Trophoblast cell (in vitro differentiated cells and primary cell): ENCODE measurements around the gene LAG3.

Source experiments
- DNase-seq, 2 donors: peaks; one replicate each; pipeline ENCODE4 v3.0.0-alpha.2; 2016
- H2AFZ ChIP-seq: 2 replicates; pipeline ENCODE4 v1.6.1; 2013; ENCODE audit warnings: low read length, moderate library complexity, mild to moderate bottlenecking; ENCODE audit not compliant: insufficient read depth, poor library complexity
- H2AK5ac ChIP-seq: 2 replicates; pipeline ENCODE4 v1.6.1; 2013; ENCODE audit warnings: mild to moderate bottlenecking, low read length
- H2BK120ac ChIP-seq: 2 replicates; pipeline ENCODE4 v1.6.1; 2013; ENCODE audit warnings: low read length, mild to moderate bottlenecking, moderate library complexity; ENCODE audit not compliant: insufficient read depth, poor library complexity
- H2BK12ac ChIP-seq: 2 replicates; pipeline ENCODE4 v1.6.1; 2013; ENCODE audit warnings: mild to moderate bottlenecking, low read length, moderate library complexity
- H2BK5ac ChIP-seq: 2 replicates; pipeline ENCODE4 v1.6.1; 2013; ENCODE audit warnings: low read length, low read depth, moderate library complexity, mild to moderate bottlenecking; ENCODE audit not compliant: poor library complexity
- H3K14ac ChIP-seq: 2 replicates; pipeline ENCODE4 v1.6.1; 2013; ENCODE audit warnings: mild to moderate bottlenecking, low read length
- H3K18ac ChIP-seq: 2 replicates; pipeline ENCODE4 v1.6.1; 2013; ENCODE audit warnings: mild to moderate bottlenecking, low read length
- H3K23ac ChIP-seq: 2 replicates; pipeline ENCODE4 v1.6.1; 2013; ENCODE audit warnings: low read length
- H3K27ac ChIP-seq: 2 replicates; pipeline ENCODE4 v1.5.1; 2013; ENCODE audit warnings: low read depth, mild to moderate bottlenecking, inconsistent platforms, low read length, moderate library complexity
- H3K27me3 ChIP-seq: 2 replicates; pipeline ENCODE4 v1.6.1; 2013; ENCODE audit warnings: inconsistent platforms, mild to moderate bottlenecking, low read length, moderate library complexity; ENCODE audit not compliant: insufficient read depth
- H3K36me3 ChIP-seq, 2 experiments: 1 replicate in 1 of 2; 2 replicates in 1 of 2; pipeline ENCODE4 v1.6.1; 2013; ENCODE audit warnings: low read length in 2 of 2, mild to moderate bottlenecking in 2 of 2, moderate library complexity in 1 of 2; ENCODE audit not compliant: insufficient read depth in 2 of 2, control insufficient read depth in 1 of 2
- H3K4ac ChIP-seq: 2 replicates; pipeline ENCODE4 v1.6.1; 2013; ENCODE audit warnings: low read depth, mild to moderate bottlenecking, low read length, moderate library complexity
- H3K4me1 ChIP-seq, 2 experiments: 1 replicate in 1 of 2; 2 replicates in 1 of 2; pipeline ENCODE4 v1.6.1; 2013; ENCODE audit warnings: low read length in 2 of 2, mild to moderate bottlenecking in 2 of 2, moderate library complexity in 1 of 2; ENCODE audit not compliant: insufficient read depth in 2 of 2, control insufficient read depth in 1 of 2
- H3K4me2 ChIP-seq: 2 replicates; pipeline ENCODE4 v1.6.1; 2013; ENCODE audit warnings: inconsistent platforms, mild to moderate bottlenecking, low read length, moderate library complexity
- H3K4me3 ChIP-seq: 2 replicates; pipeline ENCODE4 v1.5.1; 2013; ENCODE audit warnings: mild to moderate bottlenecking, low read depth, low read length, inconsistent platforms
- H3K79me1 ChIP-seq: one replicate; pipeline ENCODE4 v1.6.1; 2013; ENCODE audit warnings: low read length
- H3K79me2 ChIP-seq: 2 replicates; pipeline ENCODE4 v1.6.1; 2013; ENCODE audit warnings: low read length, mild to moderate bottlenecking; ENCODE audit not compliant: control insufficient read depth, insufficient read depth, poor library complexity
- H3K9ac ChIP-seq: 2 replicates; pipeline ENCODE4 v1.6.1; 2013; ENCODE audit warnings: mild to moderate bottlenecking, low read length
- H3K9me3 ChIP-seq: 2 replicates; pipeline ENCODE4 v1.6.1; 2013; ENCODE audit warnings: low read depth, mild to moderate bottlenecking, control low read depth, inconsistent platforms, low read length; ENCODE audit not compliant: insufficient read depth
- H4K12ac ChIP-seq: 2 replicates; pipeline ENCODE4 v1.6.1; 2013; ENCODE audit warnings: low read depth, mild to moderate bottlenecking, low read length, moderate library complexity
- H4K8ac ChIP-seq: 2 replicates; pipeline ENCODE4 v1.6.1; 2013; ENCODE audit warnings: low read depth, mild to moderate bottlenecking, low read length, moderate library complexity
- H4K91ac ChIP-seq: one replicate; pipeline ENCODE4 v1.6.1; 2013; ENCODE audit warnings: low read depth, mild to moderate bottlenecking, low read length, moderate library complexity
- WGBS: extraction: QIAGEN DNeasy Blood & Tissue Kit; methylation state at CpG from one replicate; pipeline ENCODE4 v1.1.7; 2013; ENCODE audit warnings: missing lambda C conversion rate; ENCODE audit not compliant: insufficient read length, insufficient coverage; ENCODE audit errors: extremely low coverage; 5-methylcytosine and 5-hydroxymethylcytosine counted together

Gene LAG3

GRCh38 chr12:6782119-6782518 lies 9.8 kb downstream of the LAG3 start:
- H2AK5ac ChIP-seq, result no peak overlapping the region
- H3K27me3 ChIP-seq, result peaks cover 3% of the 10 kb centered on the region
- H3K9ac ChIP-seq, result no peak overlapping the region
- H3K18ac ChIP-seq, result no peak overlapping the region
- no peaks in the 10 kb centered on the region for H3K9me3 ChIP-seq
- no peak overlapping the region for H3K23ac ChIP-seq
- H3K36me3 ChIP-seq, result no peaks in the 10 kb centered on the region
- no peak overlapping the region for H3K4me3 ChIP-seq
- no peak overlapping the region for H3K4ac ChIP-seq
- H4K8ac ChIP-seq, result no peak overlapping the region
- H2BK12ac ChIP-seq, result no peak overlapping the region
- H4K91ac ChIP-seq, result no peak overlapping the region
- no peak overlapping the region for H2BK5ac ChIP-seq
- no peak overlapping the region for H2AFZ ChIP-seq
- peaks cover 5% of the 10 kb centered on the region in 2 experiments for H3K4me1 ChIP-seq
- no peak overlapping the region for H3K4me2 ChIP-seq
- H3K79me2 ChIP-seq, result no peaks in the 10 kb centered on the region
- no CpG with 5 or more reads among the region's 6 CpGs for WGBS
- H3K27ac ChIP-seq, result no peak overlapping the region
- no peak for DNase-seq
- no peak overlapping the region for H2BK120ac ChIP-seq
- H3K79me1 ChIP-seq, result no peaks in the 10 kb centered on the region
- H4K12ac ChIP-seq, result no peak overlapping the region
- H3K14ac ChIP-seq, result no peak overlapping the region

- no peak overlapping the region for H4K91ac ChIP-seq
- H3K79me2 ChIP-seq, result no peaks in the 10 kb centered on the region
- H3K27me3 ChIP-seq, result no peaks in the 10 kb centered on the region
- H3K4me1 ChIP-seq, result peaks cover 5% of the 10 kb centered on the region in 2 experiments
- H3K4me3 ChIP-seq, result no peak overlapping the region
- no peak overlapping the region for H3K23ac ChIP-seq
- H3K27ac ChIP-seq, result no peak overlapping the region
- no peak overlapping the region for H2BK5ac ChIP-seq
- no peak overlapping the region for H3K9ac ChIP-seq
- no peak overlapping the region for H2BK12ac ChIP-seq
- DNase-seq, result no peak
- H3K4me2 ChIP-seq, result no peak overlapping the region
- no peak overlapping the region for H2AK5ac ChIP-seq
- H4K8ac ChIP-seq, result no peak overlapping the region
- H3K4ac ChIP-seq, result no peak overlapping the region
- no peak overlapping the region for H2BK120ac ChIP-seq
- H2AFZ ChIP-seq, result no peak overlapping the region
- H4K12ac ChIP-seq, result no peak overlapping the region
- no peak overlapping the region for H3K18ac ChIP-seq
- no peaks in the 10 kb centered on the region for H3K36me3 ChIP-seq
- H3K14ac ChIP-seq, result no peak overlapping the region
- H3K9me3 ChIP-seq, result no peaks in the 10 kb centered on the region
- no CpG with 5 or more reads among the region's 10 CpGs for WGBS
- no peaks in the 10 kb centered on the region for H3K79me1 ChIP-seq
These were observed 10.7 kb downstream of the LAG3 start for GRCh38 chr12:6782850-6783566.

- Histone ChIP-seq H3K4ac (no peak overlapping the region), H3K14ac (no peak overlapping the region)
- WGBS, result no CpG with 5 or more reads among the region's 9 CpGs
These were observed 11.5 kb downstream of the LAG3 start for GRCh38 chr12:6783828-6784227.

GRCh38 chr12:6784296-6784695 lies 12.0 kb downstream of the LAG3 start:
- no peak overlapping the region for H4K91ac ChIP-seq
- no peak overlapping the region for H2AK5ac ChIP-seq
- no peaks in the 10 kb centered on the region for H3K79me2 ChIP-seq
- H3K4me3 ChIP-seq, result no peak overlapping the region
- no peaks in the 10 kb centered on the region for H3K9me3 ChIP-seq
- no peak overlapping the region for H2BK5ac ChIP-seq
- no peak overlapping the region for H3K27ac ChIP-seq
- H3K4me1 ChIP-seq, result no peaks in the 10 kb centered on the region
- no peak overlapping the region for H3K14ac ChIP-seq
- H4K12ac ChIP-seq, result no peak overlapping the region
- no peak overlapping the region for H3K4ac ChIP-seq
- no peaks in the 10 kb centered on the region for H3K79me1 ChIP-seq
- no peak overlapping the region for H3K18ac ChIP-seq
- no CpG with 5 or more reads among the region's 5 CpGs for WGBS
- H3K27me3 ChIP-seq, result no peaks in the 10 kb centered on the region
- H4K8ac ChIP-seq, result no peak overlapping the region
- H3K36me3 ChIP-seq, result no peaks in the 10 kb centered on the region
- H2AFZ ChIP-seq, result no peak overlapping the region
- no peak for DNase-seq
- H2BK12ac ChIP-seq, result no peak overlapping the region
- H3K23ac ChIP-seq, result no peak overlapping the region
- H3K4me2 ChIP-seq, result no peak overlapping the region
- no peak overlapping the region for H2BK120ac ChIP-seq
- H3K9ac ChIP-seq, result no peak overlapping the region

More at GRCh38 chr12:6783828-6784227, 11.5 kb downstream of the LAG3 start:
- Histone ChIP-seq H4K12ac (no peak overlapping the region), H2AK5ac (no peak overlapping the region), H3K79me1 (no peaks in the 10 kb centered on the region), H3K27me3 (no peaks in the 10 kb centered on the region), H4K8ac (no peak overlapping the region), H3K4me2 (no peak overlapping the region), H2BK12ac (no peak overlapping the region), H2BK120ac (no peak overlapping the region), H3K4me1 (no peaks in the 10 kb centered on the region), H4K91ac (no peak overlapping the region), H2BK5ac (no peak overlapping the region), H3K23ac (no peak overlapping the region), H3K27ac (no peak overlapping the region), H3K9ac (no peak overlapping the region), H3K4me3 (no peak overlapping the region), H3K79me2 (no peaks in the 10 kb centered on the region), H3K9me3 (no peaks in the 10 kb centered on the region), H3K36me3 (no peaks in the 10 kb centered on the region), H3K18ac (no peak overlapping the region), H2AFZ (no peak overlapping the region)
- DNase-seq, result no peak
